RWPE1 (cell line): ENCODE data around the gene ADGRL3.

Source experiments
- CTCF ChIA-PET: fragments of 350-600 bp; sonication (Branson Sonifier 250); formaldehyde crosslinking; extraction: SDS; loops from one replicate; lab custom pipeline; 2021; lab: Yijun Ruan, JAX
- POLR2A ChIA-PET: fragments of 400-600 bp; formaldehyde crosslinking; extraction: SDS; loops from one replicate; lab custom pipeline; 2020; ENCODE audit warnings: antibody characterized with exemption; ENCODE audit not compliant: low non-redundant PET; lab: Yijun Ruan, JAX
- DNase-seq: peaks from one replicate; pipeline ENCODE4 v3.0.0; 2012; ENCODE audit warnings: low spot score
- H3K27ac ChIP-seq: fragments of 450-650 bp; 2 replicates; pipeline ENCODE4 v1.5.1; 2017
- CTCF ChIP-seq: fragments of 450-650 bp; conservative IDR thresholded peaks from 2 replicates; pipeline ENCODE4 v1.5.1; 2017; ENCODE audit warnings: low read depth, mild to moderate bottlenecking

Gene ADGRL3

DNA sequence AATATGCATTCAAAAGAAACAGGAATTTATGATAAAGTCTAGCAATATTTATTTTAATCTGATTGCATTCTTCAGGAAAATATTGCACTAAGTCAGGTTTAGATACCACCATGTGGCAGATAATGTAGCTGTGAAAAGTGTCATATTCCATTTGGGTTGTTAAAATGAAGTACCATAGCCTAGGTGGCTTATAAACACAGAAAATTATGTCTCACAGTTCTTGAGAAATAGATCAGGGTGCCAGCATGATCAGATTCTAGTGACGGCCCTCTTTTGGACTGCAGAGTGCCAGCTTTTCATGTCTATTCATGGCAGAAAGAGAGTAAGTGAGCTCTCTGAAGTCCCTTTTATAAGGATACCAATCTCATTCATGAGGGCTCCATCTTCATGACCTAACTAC lies 5.6 kb upstream of the ADGRL3 start:
- no peak overlapping the region for H3K27ac ChIP-seq
- DNase-seq = no peak
- POLR2A ChIA-PET = no interaction called here
- CTCF ChIA-PET = no interaction called here
- no peak for TF ChIP-seq CTCF

- H3K27ac ChIP-seq = no peak overlapping the region
- no peak for DNase-seq
- ChIA-PET POLR2A (no interaction called here), CTCF (no interaction called here)
- TF ChIP-seq CTCF = no peak
Measured at GRCh38 chr4:61195101-61195500, 5.0 kb upstream of the ADGRL3 start.

- no peak overlapping the region for H3K27ac ChIP-seq
- CTCF ChIA-PET = no interaction called here
- no peak for TF ChIP-seq CTCF
- DNase-seq = no peak
- POLR2A ChIA-PET = no interaction called here
Measured at GRCh38 chr4:61198686-61199085, 1.4 kb upstream of the ADGRL3 start.

- ChIA-PET CTCF (no interaction called here), POLR2A (no interaction called here)
- no peak for TF ChIP-seq CTCF
- H3K27ac ChIP-seq = peak overlapping the region; percentile 41; the same call in 1 of the 2 replicates
- DNase-seq = no peak
Measured at GRCh38 chr4:61199873-61200186, 296 bp upstream of the ADGRL3 start.

- POLR2A ChIA-PET = interaction anchor here (0.7 kb wide), 1 partner anchor 708 kb away, joined by 3 read pairs; no protein-coding TSS in a partner anchor
- peak; percentile 13 for DNase-seq
- CTCF ChIA-PET = no interaction called here
- TF ChIP-seq CTCF = no peak
- H3K27ac ChIP-seq = peak overlapping the region; percentile 41; the same call in 1 of the 2 replicates
Measured at GRCh38 chr4:61200916-61201526, 895 bp downstream of the ADGRL3 start.

DNA sequence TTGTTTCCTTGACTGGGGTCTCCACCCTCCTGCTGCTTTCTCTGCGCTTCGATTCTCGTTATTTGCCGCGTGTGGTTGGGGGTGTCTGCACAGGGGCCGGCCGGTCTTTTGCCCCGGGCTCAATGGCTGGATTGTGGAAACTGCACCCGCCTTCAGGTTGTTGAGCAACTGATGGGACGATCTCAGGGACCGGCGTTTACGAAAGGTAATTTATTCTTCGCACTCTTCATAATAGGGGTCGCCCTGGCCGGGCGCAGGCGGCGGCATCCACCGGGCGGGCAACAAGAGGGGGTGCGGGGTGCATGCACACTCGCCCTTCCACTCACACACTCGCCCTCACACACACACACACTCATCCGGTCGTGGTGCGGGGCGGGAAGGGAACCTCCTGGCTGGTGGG lies 1.4 kb downstream of the ADGRL3 start:
- DNase-seq = peak; percentile 8
- H3K27ac ChIP-seq = peak overlapping the region; percentile 41; the same call in 1 of the 2 replicates
- ChIA-PET CTCF (no interaction called here), POLR2A (no interaction called here)
- TF ChIP-seq CTCF = no peak
